ENCODE results near the gene SORBS1.

SORBS1 gene

GRCh38 chr10:95467162-95467599, 94.0 kb downstream of the SORBS1 start:
- ChIA-PET CTCF (no interaction called here), POLR2A (no interaction called here)
- no peak for TF ChIP-seq CTCF (IDR thresholded peaks at IDR 0.05; ENCODE audit: control extremely low read depth, extremely low read depth, low read depth, missing control alignments)
- DNase-seq (ENCODE audit: extremely low spot score), result no peak

GRCh38 chr10:95466436-95466835, 94.7 kb downstream of the SORBS1 start:
- no peak for TF ChIP-seq CTCF (IDR thresholded peaks at IDR 0.05; ENCODE audit: control extremely low read depth, extremely low read depth, low read depth, missing control alignments)
- DNase-seq (ENCODE audit: extremely low spot score), result no peak
- ChIA-PET CTCF (interaction anchor here (0.9 to 1.3 kb wide), 2 partner anchors 11 to 20 kb away, joined by 3 to 4 read pairs; no protein-coding TSS in a partner anchor), POLR2A (no interaction called here)

GRCh38 chr10:95464280-95464679, 96.9 kb downstream of the SORBS1 start:
- DNase-seq (ENCODE audit: extremely low spot score), result no peak
- ChIA-PET CTCF (interaction anchor here (1.0 to 1.5 kb wide), 2 partner anchors 14 to 33 kb away, joined by 4 to 6 read pairs; no protein-coding TSS in a partner anchor), POLR2A (no interaction called here)
- TF ChIP-seq CTCF (IDR thresholded peaks at IDR 0.05; ENCODE audit: control extremely low read depth, extremely low read depth, low read depth, missing control alignments), result no peak

- CTCF ChIA-PET, result interaction anchor here (1.6 to 2.0 kb wide), 2 partner anchors 9 to 14 kb away, joined by 5 to 6 read pairs; no protein-coding TSS in a partner anchor
- TF ChIP-seq CTCF (IDR thresholded peaks at IDR 0.05; ENCODE audit: control extremely low read depth, extremely low read depth, low read depth, missing control alignments), result no peak
- POLR2A ChIA-PET, result no interaction called here
Observed at GRCh38 chr10:95462740-95463667, 98.2 kb downstream of the SORBS1 start.

GRCh38 chr10:95461611-95462010, 99.6 kb downstream of the SORBS1 start:
- no peak for TF ChIP-seq CTCF (IDR thresholded peaks at IDR 0.05; ENCODE audit: control extremely low read depth, extremely low read depth, low read depth, missing control alignments)

More at GRCh38 chr10:95462740-95463667, 98.2 kb downstream of the SORBS1 start:
- no peak for DNase-seq (ENCODE audit: extremely low spot score)

GRCh38 chr10:95459446-95460045, 101.6 kb downstream of the SORBS1 start:
- POLR2A ChIA-PET, result no interaction called here
- no peak for DNase-seq (ENCODE audit: extremely low spot score)
- CTCF ChIA-PET, result interaction anchor here (1.0 to 2.1 kb wide), 4 partner anchors 13 to 34 kb away, joined by 3 to 11 read pairs (median 5); no protein-coding TSS in a partner anchor
- TF ChIP-seq CTCF (IDR thresholded peaks at IDR 0.05; ENCODE audit: control extremely low read depth, extremely low read depth, low read depth, missing control alignments), result no peak

More at GRCh38 chr10:95461611-95462010, 99.6 kb downstream of the SORBS1 start:
- CTCF ChIA-PET, result interaction anchor here (2.0 kb wide), 1 partner anchor 15 kb away, joined by 6 read pairs; no protein-coding TSS in a partner anchor
- no peak for DNase-seq (ENCODE audit: extremely low spot score)
- POLR2A ChIA-PET, result no interaction called here
